SK-N-MC (cell line): ENCODE data around the gene NFATC2.

Source experiments
- EZH2 ChIP-seq: fragments of 200-600 bp; sonication (generic); IDR thresholded peaks from one replicate; pipeline ENCODE4 v1.6.1; 2017; ENCODE audit warnings: antibody characterized with exemption
- POLR2AphosphoS5 ChIP-seq: IDR thresholded peaks from 2 replicates; pipeline ENCODE4 v1.6.1; 2012; ENCODE audit warnings: mild to moderate bottlenecking, low read depth, low read length, borderline replicate concordance

DNA sequence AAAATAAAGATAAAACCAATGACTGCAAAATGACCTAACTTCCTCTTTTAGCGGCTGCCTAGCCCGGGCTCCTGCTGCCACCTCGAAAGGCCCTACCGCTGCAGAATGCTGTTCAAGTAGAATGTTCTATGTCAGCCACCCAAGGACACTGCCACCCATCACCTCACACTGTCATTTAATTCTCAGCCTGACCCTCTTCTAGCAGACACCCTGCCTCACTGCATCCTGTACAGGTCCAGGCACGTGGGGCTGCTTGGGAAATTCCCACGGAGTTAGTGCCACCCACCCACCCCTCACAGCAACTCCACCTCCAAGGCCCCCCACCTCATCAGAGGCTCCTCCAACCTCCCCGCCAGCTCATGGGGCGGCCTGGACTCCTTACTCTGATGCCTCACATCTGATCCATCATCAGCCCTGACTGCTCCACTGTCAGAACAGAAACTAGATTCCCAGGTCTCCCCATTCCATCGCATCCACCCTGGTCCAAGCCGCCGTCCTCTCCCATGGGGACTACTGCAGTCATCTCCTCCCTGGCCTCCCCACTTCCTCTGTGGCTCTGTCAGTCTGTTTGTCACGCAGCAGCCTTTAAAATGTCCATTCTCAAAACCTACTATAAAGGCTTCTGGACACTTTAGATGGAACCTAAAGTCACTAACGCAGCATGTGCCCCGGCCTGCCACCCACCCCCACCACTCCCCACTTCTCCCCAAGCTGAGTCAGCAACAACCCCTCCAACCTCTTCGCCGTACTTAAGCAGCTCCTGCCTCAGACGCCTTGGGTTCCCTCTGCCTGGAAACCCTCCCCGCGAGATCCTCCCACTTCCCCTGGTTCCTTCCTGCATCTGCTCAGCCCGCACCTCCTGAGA is 17.0 kb downstream of the NFATC2 start:
- TF ChIP-seq POLR2AphosphoS5 (no peak), EZH2 (no peak)
